ENCODE results near the gene PLEKHA1. TPM values are rescaled to one million over a fixed set of nuclear protein-coding genes. Genes with fewer than 3 reads are reported as not detected.

Gene PLEKHA1
- total and polyA plus RNA-seq, 2 of the 13 experiments (the other 11 are each of a cell fraction or from before 2014, with no cell fraction given): 32.2 to 53.3 TPM

GRCh38 chr10:122455376-122456079 lies 81.0 kb downstream of the PLEKHA1 start (continued):
- TF ChIP-seq FOXJ3 (CRISPR knock-in tag; IDR thresholded peaks at IDR 0.05; ENCODE audit: borderline replicate concordance): no peak
- TF ChIP-seq SRSF1 (optimal IDR thresholded peaks at IDR 0.05; ENCODE audit: low read depth, low read length): no peak

- H3K27me3 ChIP-seq (ENCODE audit: control insufficient read depth in 1 of 2, insufficient read depth in 2 of 2, low read length in 2 of 2): peaks cover 5 to 64% of the 10 kb centered on the region in 2 experiments
- no peak for DNase-seq (ENCODE audit: low spot score)
- no peak overlapping the region for H3K27ac ChIP-seq (ENCODE audit: extremely low read length, insufficient read depth, low read length)
- no peaks in the 10 kb centered on the region for H3K9me3 ChIP-seq (ENCODE audit: low read length)
- BruUV-seq (replicated peaks): no TSS peak
- no peak overlapping the region for H2AFZ ChIP-seq (ENCODE audit: low read length)
- in situ Hi-C loops (cut with HindIII; ENCODE audit: extremely low pct_ligation_motif_present, low pct_unique_long_range_greater_than_20kb): no loop called here
- no peak overlapping the region for H3K4me2 ChIP-seq (ENCODE audit: low read depth, low read length)
- H3K4me3 ChIP-seq (replicated peaks in 1 of 3; ENCODE audit: insufficient read depth in 1 of 3, low read depth in 2 of 3, low read length in 3 of 3): no peak overlapping the region
- no peaks in the 10 kb centered on the region for H3K79me2 ChIP-seq (ENCODE audit: insufficient read depth, low read length)
- no peak for ATAC-seq
- no peak for FAIRE-seq
- H4K20me1 ChIP-seq (ENCODE audit: insufficient read depth, low read length): no peaks in the 10 kb centered on the region
- H3K36me3 ChIP-seq (replicated peaks in 1 of 2; ENCODE audit: control insufficient read depth in 1 of 2, insufficient read depth in 2 of 2, low read length in 2 of 2): no peaks in the 10 kb centered on the region
- intact Hi-C loops (cut with micrococcal nuclease; ENCODE audit: unreplicated experiment): no loop called here
- WGBS (ENCODE audit: low lambda C conversion rate): under 1% methylated on average over 5 of the region's 5 CpGs
- no peak overlapping the region for H3K9ac ChIP-seq (ENCODE audit: insufficient read depth, low read depth, low read length)
- POLR2A ChIA-PET: no interaction called here
- CTCF ChIA-PET (ENCODE audit: low intra/inter-chr PET ratio, low total read pairs): no interaction called here
- H3K4me1 ChIP-seq (ENCODE audit: insufficient read depth, low read length): peaks cover 11% of the 10 kb centered on the region; the same call in 1 of the 2 replicates
- TF ChIP-seq SAP130 (CRISPR knock-in tag; IDR thresholded peaks at IDR 0.05; ENCODE audit: low read depth) (no peak), POLR2A (IDR thresholded peaks at IDR 0.05; ENCODE audit: insufficient read depth in 1 of 2, low read depth in 2 of 2, low read length in 2 of 2) (no peak), ZFYVE20 (CRISPR knock-in tag; IDR thresholded peaks at IDR 0.05; ENCODE audit: borderline replicate concordance, low read depth) (no peak), ZXDC (CRISPR knock-in tag; IDR thresholded peaks at IDR 0.05) (no peak), ZNF614 (CRISPR knock-in tag; IDR thresholded peaks at IDR 0.05; ENCODE audit: borderline replicate concordance) (no peak), NCOR1 (IDR thresholded peaks at IDR 0.05; ENCODE audit: borderline replicate concordance, low read length) (no peak), ZNF800 (CRISPR knock-in tag; IDR thresholded peaks at IDR 0.05) (no peak), KAT8 (CRISPR knock-in tag; IDR thresholded peaks at IDR 0.05) (no peak), CC2D1A (CRISPR knock-in tag; IDR thresholded peaks at IDR 0.05) (no peak), DBP (CRISPR knock-in tag; IDR thresholded peaks at IDR 0.05; ENCODE audit: not compliant biosample characterization) (no peak), NFE2L2 (IDR thresholded peaks at IDR 0.05; ENCODE audit: low read length) (no peak), ZNF709 (CRISPR knock-in tag; IDR thresholded peaks at IDR 0.05) (no peak)
Measured at GRCh38 chr10:122457934-122458333, 83.4 kb downstream of the PLEKHA1 start.
